CD14-positive monocyte (primary cell): ENCODE results near the gene LAMTOR3. TPM values are rescaled to one million over a fixed set of nuclear protein-coding genes. Genes with fewer than 3 reads are reported as not detected.

Experiments used
- DNase-seq, 3 donors: peaks; one replicate each; pipeline ENCODE4 v3.0.0-alpha.2; 2011 to 2022
- H2AFZ ChIP-seq: 2 replicates; pipeline ENCODE4 v1.6.0; 2012; ENCODE audit warnings: mild to moderate bottlenecking, low read depth, low read length, inconsistent platforms; ENCODE audit not compliant: insufficient read depth, poor library complexity, severe bottlenecking
- H3K27ac ChIP-seq, 2 donors: 1 replicate in 1 of 2; 2 replicates in 1 of 2; pipeline ENCODE4 v1.5.1; 2012 to 2013; ENCODE audit warnings: low read length in 2 of 2, control low read depth in 1 of 2, inconsistent platforms in 1 of 2, low read depth in 1 of 2, mild to moderate bottlenecking in 1 of 2
- H3K27me3 ChIP-seq, 2 donors: one replicate each; pipeline versions ENCODE4 v1.6.0 to v1.6.1; 2011 to 2013; ENCODE audit warnings: low read length in 2 of 2; ENCODE audit not compliant: control insufficient read depth in 2 of 2, insufficient read depth in 2 of 2
- H3K36me3 ChIP-seq, 2 donors: replicated peaks in 1 of 2; 1 replicate in 1 of 2; 2 replicates in 1 of 2; pipeline versions ENCODE4 v1.5.1 to v1.6.1; 2012 to 2013; ENCODE audit warnings: low read length in 2 of 2, control low read depth in 1 of 2, inconsistent platforms in 1 of 2, mild to moderate bottlenecking in 1 of 2; ENCODE audit not compliant: insufficient read depth in 2 of 2, control insufficient read depth in 1 of 2
- H3K4me1 ChIP-seq, 2 donors: 1 replicate in 1 of 2; 2 replicates in 1 of 2; pipeline versions ENCODE4 v1.5.1 to v1.6.1; 2012 to 2013; ENCODE audit warnings: low read length in 2 of 2, control low read depth in 1 of 2, inconsistent platforms in 1 of 2, mild to moderate bottlenecking in 1 of 2, moderate library complexity in 1 of 2; ENCODE audit not compliant: insufficient read depth in 2 of 2, control insufficient read depth in 1 of 2
- H3K4me2 ChIP-seq: replicated peaks from 2 replicates; pipeline ENCODE3; 2012; ENCODE audit warnings: low read length, moderate library complexity, mild to moderate bottlenecking; ENCODE audit not compliant: poor library complexity, severe bottlenecking; ENCODE audit errors: extremely low read depth
- H3K4me3 ChIP-seq, 3 experiments: fragments of 200-600 bp in 1 of 3; sonication (generic) in 1 of 3; replicated peaks in 1 of 3; 1 replicate in 2 of 3; 2 replicates in 1 of 3; pipeline ENCODE4 v1.5.1; 2011 to 2013; ENCODE audit warnings: low read length in 3 of 3, mild to moderate bottlenecking in 3 of 3, control low read depth in 2 of 3, low read depth in 2 of 3, inconsistent platforms in 1 of 3, moderate library complexity in 1 of 3
- H3K79me2 ChIP-seq: 2 replicates; pipeline ENCODE4 v1.6.0; 2012; ENCODE audit warnings: mild to moderate bottlenecking, control low read depth, inconsistent platforms, low read length, moderate library complexity; ENCODE audit not compliant: insufficient read depth
- H3K9ac ChIP-seq: 2 replicates; pipeline ENCODE4 v1.6.0; 2017; ENCODE audit warnings: low read length, mild to moderate bottlenecking; ENCODE audit not compliant: insufficient read depth, poor library complexity, severe bottlenecking
- H3K9me3 ChIP-seq, 2 donors: replicated peaks in 1 of 2; 1 replicate in 1 of 2; 2 replicates in 1 of 2; pipeline versions ENCODE4 v1.5.1 to v1.6.1; 2012 to 2013; ENCODE audit warnings: low read length in 2 of 2, control low read depth in 1 of 2; ENCODE audit not compliant: control insufficient read depth in 1 of 2, insufficient read depth in 1 of 2
- H4K20me1 ChIP-seq: 2 replicates; pipeline ENCODE4 v1.6.0; 2012; ENCODE audit warnings: mild to moderate bottlenecking, low read length, control low read depth, moderate library complexity; ENCODE audit not compliant: insufficient read depth
- H3K27ac Mint-ChIP-seq, 7 donors: one replicate each; pipeline ENCODE4 v1.8.0; 2020; ENCODE audit warnings: mild to moderate bottlenecking in 7 of 7, mixed read lengths in 7 of 7, moderate library complexity in 6 of 7, inconsistent platforms in 2 of 7
- H3K27me3 Mint-ChIP-seq, 3 donors: one replicate each; pipeline ENCODE4 v1.8.0; 2021 to 2022; ENCODE audit warnings: low read depth in 3 of 3, mild to moderate bottlenecking in 3 of 3, mixed read lengths in 3 of 3, moderate library complexity in 3 of 3, inconsistent platforms in 1 of 3
- H3K36me3 Mint-ChIP-seq, 2 donors: one replicate each; pipeline ENCODE4 v1.8.0; 2020; ENCODE audit warnings: mixed read lengths in 2 of 2, inconsistent platforms in 1 of 2, mild to moderate bottlenecking in 1 of 2
- H3K4me1 Mint-ChIP-seq: one replicate; pipeline ENCODE4 v1.8.0; 2020; ENCODE audit warnings: mild to moderate bottlenecking, mixed read lengths
- H3K4me3 Mint-ChIP-seq, 2 donors: one replicate each; pipeline ENCODE4 v1.8.0; 2020; ENCODE audit warnings: mild to moderate bottlenecking in 2 of 2, mixed read lengths in 2 of 2, moderate library complexity in 1 of 2
- H3K9me3 Mint-ChIP-seq, 7 donors: one replicate each; pipeline ENCODE4 v1.8.0; 2020 to 2022; ENCODE audit warnings: mixed read lengths in 7 of 7, mild to moderate bottlenecking in 6 of 7, moderate library complexity in 6 of 7, inconsistent platforms in 2 of 7
- CTCF ChIP-seq: fragments of 200-600 bp; IDR thresholded peaks from one replicate; pipeline ENCODE4 v1.8.0; 2022; ENCODE audit warnings: antibody characterized with exemption, mild to moderate bottlenecking
- WGBS: methylation state at CpG from one replicate; pipeline ENCODE4 v1.1.5; 2013; ENCODE audit warnings: missing lambda C conversion rate; ENCODE audit not compliant: insufficient coverage; 5-methylcytosine and 5-hydroxymethylcytosine counted together
- intact Hi-C, 2 donors: fragments of 100-400 bp; cut with micrococcal nuclease; formaldehyde crosslinking; loops; one replicate each; pipeline versions ENCODE4 v1.15.0 to v1.15.1; 2023
- polyA plus RNA-seq, 3 donors: library from polyadenylated mRNA; depleted of rRNA in 1 of 3; unstranded in 2 of 3; stranded (reverse) in 1 of 3; fragments of 300-500 nt in 2 of 3; fragments of >200 nt in 1 of 3; fragmentation: Illumina TruSeq in 2 of 3; gene quantifications; 1 replicate in 2 of 3; 2 replicates in 1 of 3; pipeline ENCODE4 v1.2.3, GENCODE V29; 2012 to 2021

LAMTOR3 gene
- polyA plus RNA-seq, 3 donors, result 19.9 to 83.3 (median 62.5) TPM

- no peak for TF ChIP-seq CTCF
- Mint-ChIP-seq H3K36me3 (peaks cover 51 to 61% of the 10 kb centered on the region in 2 donors), H3K27me3 (no peaks in the 10 kb centered on the region), H3K4me3 (no peak overlapping the region), H3K4me1 (peaks cover 4% of the 10 kb centered on the region), H3K9me3 (no peaks in the 10 kb centered on the region), H3K27ac (peak overlapping the region in 1 of 7 donors; percentile 5)
- Histone ChIP-seq H3K27me3 (no peaks in the 10 kb centered on the region), H3K36me3 (peaks cover 45 to 93% of the 10 kb centered on the region in 2 donors), H3K4me1 (peaks cover 2 to 6% of the 10 kb centered on the region in 2 donors), H3K27ac (peak overlapping the region in 1 of 2 donors; percentile 22), H4K20me1 (no peaks in the 10 kb centered on the region), H3K4me2 (no peak overlapping the region), H3K9me3 (no peaks in the 10 kb centered on the region), H2AFZ (no peak overlapping the region), H3K79me2 (no peaks in the 10 kb centered on the region), H3K4me3 (no peak overlapping the region), H3K9ac (no peak overlapping the region)
- DNase-seq, result no peak
- no CpG with 5 or more reads among the region's 3 CpGs for WGBS
- intact Hi-C loops, result no loop called here
These were observed 17.3 kb downstream of the LAMTOR3 start for GRCh38 chr4:99876946-99877345.

GRCh38 chr4:99875071-99875470, 19.2 kb downstream of the LAMTOR3 start:
- H2AFZ ChIP-seq, result no peak overlapping the region
- H3K27me3 Mint-ChIP-seq, result no peaks in the 10 kb centered on the region
- H3K27me3 ChIP-seq, result no peaks in the 10 kb centered on the region
- H3K9me3 ChIP-seq, result no peaks in the 10 kb centered on the region
- peak overlapping the region in 1 of 7 donors; percentile 11 for H3K27ac Mint-ChIP-seq
- H3K36me3 ChIP-seq, result peaks cover 35 to 91% of the 10 kb centered on the region in 2 donors
- peaks cover 1% of the 10 kb centered on the region for H3K4me1 Mint-ChIP-seq
- peaks cover 2 to 6% of the 10 kb centered on the region in 2 donors for H3K4me1 ChIP-seq
- no peak for TF ChIP-seq CTCF
- no peak overlapping the region for H3K4me3 Mint-ChIP-seq
- peaks cover 49 to 60% of the 10 kb centered on the region in 2 donors for H3K36me3 Mint-ChIP-seq
- H3K4me2 ChIP-seq, result no peak overlapping the region
- no peak overlapping the region for H3K9ac ChIP-seq
- no peak overlapping the region for H3K4me3 ChIP-seq
- H4K20me1 ChIP-seq, result peaks cover 4% of the 10 kb centered on the region
- peak overlapping the region in 1 of 2 donors; percentile 23 for H3K27ac ChIP-seq
- intact Hi-C loops, result no loop called here
- no peaks in the 10 kb centered on the region for H3K9me3 Mint-ChIP-seq
- no peaks in the 10 kb centered on the region for H3K79me2 ChIP-seq
- DNase-seq, result no peak
